ENCODE data around the gene GCH1. TPM values are rescaled to one million over a fixed set of nuclear protein-coding genes. Genes with fewer than 3 reads are reported as not detected.

GCH1 gene
- total RNA-seq, 1 donor from 2014 or later: 9.0 TPM

DNA sequence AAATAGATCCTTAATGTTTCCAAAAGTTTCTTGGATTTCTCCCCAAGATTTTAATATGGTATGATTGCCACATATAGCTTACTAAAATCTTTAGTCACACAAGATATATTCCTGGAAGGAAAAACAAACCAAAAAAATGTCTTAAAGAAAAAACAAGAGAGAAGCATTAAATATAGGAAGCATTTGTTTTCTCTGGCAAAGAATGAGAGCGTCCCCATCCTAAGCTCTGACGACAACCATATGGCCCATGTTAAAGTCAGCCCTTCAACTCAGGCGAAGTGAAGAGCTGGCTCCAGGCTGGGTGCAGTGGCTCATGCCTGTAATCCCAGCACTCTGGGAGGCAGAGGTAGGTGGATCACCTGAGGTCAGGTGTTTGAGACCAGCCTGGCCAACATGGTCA lies 35.6 kb downstream of the GCH1 start:
- H3K4me1 Mint-ChIP-seq: peaks cover 15% of the 10 kb centered on the region
- H3K27ac Mint-ChIP-seq: no peak overlapping the region
- peaks cover 5% of the 10 kb centered on the region for H3K4me1 ChIP-seq
- no peaks in the 10 kb centered on the region for H3K36me3 Mint-ChIP-seq
- H3K79me2 ChIP-seq (ENCODE audit: low read depth): no peaks in the 10 kb centered on the region
- H3K4me3 ChIP-seq: no peak overlapping the region
- H3K9ac ChIP-seq: no peak overlapping the region
- TF ChIP-seq, protein P1, sequence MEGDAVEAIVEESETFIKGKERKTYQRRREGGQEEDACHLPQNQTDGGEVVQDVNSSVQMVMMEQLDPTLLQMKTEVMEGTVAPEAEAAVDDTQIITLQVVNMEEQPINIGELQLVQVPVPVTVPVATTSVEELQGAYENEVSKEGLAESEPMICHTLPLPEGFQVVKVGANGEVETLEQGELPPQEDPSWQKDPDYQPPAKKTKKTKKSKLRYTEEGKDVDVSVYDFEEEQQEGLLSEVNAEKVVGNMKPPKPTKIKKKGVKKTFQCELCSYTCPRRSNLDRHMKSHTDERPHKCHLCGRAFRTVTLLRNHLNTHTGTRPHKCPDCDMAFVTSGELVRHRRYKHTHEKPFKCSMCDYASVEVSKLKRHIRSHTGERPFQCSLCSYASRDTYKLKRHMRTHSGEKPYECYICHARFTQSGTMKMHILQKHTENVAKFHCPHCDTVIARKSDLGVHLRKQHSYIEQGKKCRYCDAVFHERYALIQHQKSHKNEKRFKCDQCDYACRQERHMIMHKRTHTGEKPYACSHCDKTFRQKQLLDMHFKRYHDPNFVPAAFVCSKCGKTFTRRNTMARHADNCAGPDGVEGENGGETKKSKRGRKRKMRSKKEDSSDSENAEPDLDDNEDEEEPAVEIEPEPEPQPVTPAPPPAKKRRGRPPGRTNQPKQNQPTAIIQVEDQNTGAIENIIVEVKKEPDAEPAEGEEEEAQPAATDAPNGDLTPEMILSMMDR (IDR thresholded peaks at IDR 0.05): no peak
- TF ChIP-seq EZH2 (IDR thresholded peaks at IDR 0.05) (no peak), EZH2phosphoT487 (IDR thresholded peaks at IDR 0.05) (no peak)
- peaks cover 7% of the 10 kb centered on the region for H3K9me3 Mint-ChIP-seq
- H3F3A ChIP-seq (ENCODE audit: low read depth): peaks cover 4% of the 10 kb centered on the region
- H3K27ac ChIP-seq: no peak overlapping the region
- H3K27me3 ChIP-seq: no peaks in the 10 kb centered on the region
- H4K20me1 ChIP-seq (ENCODE audit: low read depth): no peaks in the 10 kb centered on the region
- peaks cover 6% of the 10 kb centered on the region for H3K27me3 Mint-ChIP-seq (ENCODE audit: insufficient read depth, low read depth)
- no peak overlapping the region for H3K4me3 Mint-ChIP-seq
- no peak overlapping the region for H2AFZ ChIP-seq (replicated peaks)
- no peak for DNase-seq (ENCODE audit: low spot score)
- no peaks in the 10 kb centered on the region for H3K9me3 ChIP-seq (ENCODE audit: low read depth)
- no peak overlapping the region for H3K4me2 ChIP-seq
- H3K36me3 ChIP-seq: no peaks in the 10 kb centered on the region

DNA sequence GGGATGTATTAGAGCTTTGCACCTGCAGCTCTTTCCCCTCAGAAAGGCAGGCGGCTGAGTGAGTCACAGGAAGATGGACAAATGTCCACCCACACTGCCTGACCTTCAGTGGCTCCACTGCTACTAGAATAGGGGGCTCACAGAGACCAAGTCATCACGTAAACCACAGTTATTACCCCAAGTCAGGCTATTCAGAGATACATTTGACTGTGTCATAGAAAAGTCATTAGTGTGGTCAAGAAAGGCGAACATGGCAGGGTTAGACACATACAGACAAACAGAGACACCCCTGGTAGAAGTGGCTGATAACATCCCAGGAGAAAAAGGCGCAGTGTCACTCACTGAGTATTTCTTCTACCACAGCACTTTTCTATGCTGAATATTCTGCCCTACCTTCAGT lies 36.0 kb downstream of the GCH1 start:
- H3K27me3 ChIP-seq: no peaks in the 10 kb centered on the region
- Mint-ChIP-seq H3K4me3 (no peak overlapping the region), H3K4me1 (peaks cover 15% of the 10 kb centered on the region), H3K27ac (no peak overlapping the region), H3K36me3 (no peaks in the 10 kb centered on the region), H3K9me3 (peaks cover 7% of the 10 kb centered on the region), H3K27me3 (ENCODE audit: insufficient read depth, low read depth) (peaks cover 6% of the 10 kb centered on the region)
- no peaks in the 10 kb centered on the region for H3K9me3 ChIP-seq (ENCODE audit: low read depth)
- no peak overlapping the region for H3K27ac ChIP-seq
- H3K4me2 ChIP-seq: no peak overlapping the region
- no peak overlapping the region for H2AFZ ChIP-seq (replicated peaks)
- no peaks in the 10 kb centered on the region for H4K20me1 ChIP-seq (ENCODE audit: low read depth)
- no peaks in the 10 kb centered on the region for H3K79me2 ChIP-seq (ENCODE audit: low read depth)
- peaks cover 4% of the 10 kb centered on the region for H3F3A ChIP-seq (ENCODE audit: low read depth)
- no peak overlapping the region for H3K4me3 ChIP-seq
- H3K4me1 ChIP-seq: peaks cover 5% of the 10 kb centered on the region
- no peak for DNase-seq (ENCODE audit: low spot score)
- H3K36me3 ChIP-seq: no peaks in the 10 kb centered on the region
- no peak overlapping the region for H3K9ac ChIP-seq
- TF ChIP-seq EZH2 (IDR thresholded peaks at IDR 0.05) (no peak), EZH2phosphoT487 (IDR thresholded peaks at IDR 0.05) (no peak)
- TF ChIP-seq, protein P1 (IDR thresholded peaks at IDR 0.05): no peak

DNA sequence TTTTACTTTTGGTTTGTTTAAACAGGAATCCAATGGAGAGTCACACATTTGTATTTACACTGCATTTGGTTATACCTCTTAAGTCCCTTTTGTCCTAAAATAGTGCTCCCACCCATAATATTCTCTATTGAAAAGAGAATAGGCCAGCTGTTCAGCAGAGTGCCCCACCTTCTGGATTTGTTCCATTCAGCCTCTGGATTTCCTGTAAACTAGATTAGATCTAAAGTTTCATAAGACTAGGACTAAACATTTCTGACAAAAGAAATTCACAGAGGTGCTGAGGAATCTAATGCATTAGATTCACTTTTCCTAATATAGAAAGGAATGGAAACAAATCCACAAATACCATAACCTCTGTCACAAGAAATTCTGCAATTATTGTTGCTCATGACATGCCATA lies 38.1 kb downstream of the GCH1 start:
- H3K36me3 ChIP-seq: no peaks in the 10 kb centered on the region
- no peak overlapping the region for H3K4me2 ChIP-seq
- Mint-ChIP-seq H3K27me3 (ENCODE audit: insufficient read depth, low read depth) (no peaks in the 10 kb centered on the region), H3K9me3 (no peaks in the 10 kb centered on the region), H3K4me3 (no peak overlapping the region), H3K36me3 (no peaks in the 10 kb centered on the region), H3K4me1 (no peaks in the 10 kb centered on the region), H3K27ac (no peak overlapping the region)
- H3K4me1 ChIP-seq: no peaks in the 10 kb centered on the region
- H3F3A ChIP-seq (ENCODE audit: low read depth): no peaks in the 10 kb centered on the region
- no peaks in the 10 kb centered on the region for H3K79me2 ChIP-seq (ENCODE audit: low read depth)
- no peak for DNase-seq (ENCODE audit: low spot score)
- no peaks in the 10 kb centered on the region for H3K9me3 ChIP-seq (ENCODE audit: low read depth)
- no peak for TF ChIP-seq EZH2phosphoT487 (IDR thresholded peaks at IDR 0.05)
- TF ChIP-seq, protein P1 (IDR thresholded peaks at IDR 0.05): no peak
- no peak for TF ChIP-seq EZH2 (IDR thresholded peaks at IDR 0.05)
- H3K27ac ChIP-seq: no peak overlapping the region
- no peak overlapping the region for H3K4me3 ChIP-seq
- no peak overlapping the region for H3K9ac ChIP-seq
- H2AFZ ChIP-seq (replicated peaks): no peak overlapping the region
- no peaks in the 10 kb centered on the region for H4K20me1 ChIP-seq (ENCODE audit: low read depth)
- H3K27me3 ChIP-seq: no peaks in the 10 kb centered on the region
